Measurements from ENCODE around the gene AFMID. TPM values are rescaled to one million over a fixed set of nuclear protein-coding genes. Genes with fewer than 3 reads are reported as not detected.

Gene AFMID
- total RNA-seq, 1 experiment from 2014 or later: 65.8 TPM

GRCh38 chr17:78180083-78180482, 7.1 kb upstream of the AFMID start (continued):
- TF ChIP-seq RAD21 (IDR thresholded peaks at IDR 0.05; ENCODE audit: low read depth) (no peak), FOSL1 (IDR thresholded peaks at IDR 0.05; ENCODE audit: low read depth) (no peak), MAX (IDR thresholded peaks at IDR 0.05) (no peak), CBX3 (IDR thresholded peaks at IDR 0.05; ENCODE audit: low read depth) (no peak), SP1 (IDR thresholded peaks at IDR 0.05; ENCODE audit: low read depth) (no peak), EZH2 (IDR thresholded peaks at IDR 0.05) (no peak), SRF (IDR thresholded peaks at IDR 0.05; ENCODE audit: low read depth) (no peak)

GRCh38 chr17:78180508-78180907, 6.7 kb upstream of the AFMID start:
- Histone ChIP-seq H3K36me3 (ENCODE audit: control insufficient read depth in 1 of 2, insufficient read depth in 2 of 2, low read length in 2 of 2) (peaks cover 49 to 71% of the 10 kb centered on the region in 2 experiments), H3K9me3 (ENCODE audit: control insufficient read depth in 1 of 2, insufficient read depth in 1 of 2, low read depth in 1 of 2, low read length in 2 of 2) (no peaks in the 10 kb centered on the region), H4K20me1 (ENCODE audit: insufficient read depth) (no peaks in the 10 kb centered on the region), H3K27me3 (ENCODE audit: insufficient read depth, low read length) (no peaks in the 10 kb centered on the region), H3K27ac (ENCODE audit: low read depth, low read length) (no peak overlapping the region; the same call in 1 of the 2 replicates), H3K4me3 (replicated peaks in 1 of 2; ENCODE audit: low read depth in 1 of 2, low read length in 2 of 2) (no peak overlapping the region), H3K79me2 (ENCODE audit: insufficient read depth, low read length) (peaks cover 48% of the 10 kb centered on the region), H3K9ac (ENCODE audit: low read length) (no peak overlapping the region), H3K4me1 (ENCODE audit: control insufficient read depth in 1 of 2, insufficient read depth in 2 of 2, low read length in 2 of 2) (peaks cover 11 to 20% of the 10 kb centered on the region in 2 experiments; a peak in 3 of 4 replicates), H3K4me2 (ENCODE audit: low read length) (no peak overlapping the region), H3K9me2 (ENCODE audit: insufficient read depth) (no peaks in the 10 kb centered on the region), H2AFZ (ENCODE audit: low read depth, low read length, poor library complexity, severe bottlenecking) (no peak overlapping the region)
- intact Hi-C loops (cut with micrococcal nuclease): no loop called here
- ATAC-seq (no peak), DNase-seq (ENCODE audit: low read depth, low spot score) (no peak)
- no TSS peak for BruUV-seq (replicated peaks)
- RAD21 ChIA-PET (ENCODE audit: low non-redundant PET in 1 of 2, low total read pairs in 2 of 2, uncharacterized antibody in 2 of 2, unreplicated experiment in 2 of 2): no interaction called here
- POLR2A ChIA-PET: no interaction called here
- CTCF ChIA-PET: no interaction called here
- TF ChIP-seq YY1 (IDR thresholded peaks at IDR 0.05; ENCODE audit: extremely low read depth, insufficient replicate concordance, low read depth, low read length): no peak
- no peak for TF ChIP-seq MAX (IDR thresholded peaks at IDR 0.05)
- no peak for TF ChIP-seq SIN3A (IDR thresholded peaks at IDR 0.05; ENCODE audit: low read depth)
- TF ChIP-seq POLR2A (IDR thresholded peaks at IDR 0.05; ENCODE audit: borderline replicate concordance, extremely low read depth, insufficient read depth, insufficient read length): no peak
- TF ChIP-seq ZBTB33 (IDR thresholded peaks at IDR 0.05; ENCODE audit: extremely low read depth, insufficient replicate concordance, low read length): no peak
